ENCODE measurements around the gene LY6G5B.

DNA sequence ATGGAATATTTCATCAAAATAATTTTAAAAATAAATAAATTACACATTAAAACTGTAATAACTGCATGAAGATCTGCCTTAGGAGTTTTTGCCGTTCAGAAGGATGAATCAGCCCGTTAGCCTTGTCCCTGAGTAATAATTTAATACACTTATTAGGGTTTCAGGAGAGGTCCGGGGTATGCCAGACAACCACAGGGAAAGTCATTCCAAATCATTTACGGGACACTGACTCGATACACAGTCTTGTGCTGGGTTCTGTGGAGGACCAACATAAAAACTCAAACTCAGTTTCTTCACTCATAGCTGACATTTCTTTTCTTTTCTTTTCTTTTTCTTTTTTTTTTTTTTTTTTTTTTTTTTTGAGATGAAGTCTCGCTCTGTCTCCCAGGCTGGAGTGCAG, 36.2 kb downstream of the LY6G5B start:
- TF ChIP-seq, protein P1, sequence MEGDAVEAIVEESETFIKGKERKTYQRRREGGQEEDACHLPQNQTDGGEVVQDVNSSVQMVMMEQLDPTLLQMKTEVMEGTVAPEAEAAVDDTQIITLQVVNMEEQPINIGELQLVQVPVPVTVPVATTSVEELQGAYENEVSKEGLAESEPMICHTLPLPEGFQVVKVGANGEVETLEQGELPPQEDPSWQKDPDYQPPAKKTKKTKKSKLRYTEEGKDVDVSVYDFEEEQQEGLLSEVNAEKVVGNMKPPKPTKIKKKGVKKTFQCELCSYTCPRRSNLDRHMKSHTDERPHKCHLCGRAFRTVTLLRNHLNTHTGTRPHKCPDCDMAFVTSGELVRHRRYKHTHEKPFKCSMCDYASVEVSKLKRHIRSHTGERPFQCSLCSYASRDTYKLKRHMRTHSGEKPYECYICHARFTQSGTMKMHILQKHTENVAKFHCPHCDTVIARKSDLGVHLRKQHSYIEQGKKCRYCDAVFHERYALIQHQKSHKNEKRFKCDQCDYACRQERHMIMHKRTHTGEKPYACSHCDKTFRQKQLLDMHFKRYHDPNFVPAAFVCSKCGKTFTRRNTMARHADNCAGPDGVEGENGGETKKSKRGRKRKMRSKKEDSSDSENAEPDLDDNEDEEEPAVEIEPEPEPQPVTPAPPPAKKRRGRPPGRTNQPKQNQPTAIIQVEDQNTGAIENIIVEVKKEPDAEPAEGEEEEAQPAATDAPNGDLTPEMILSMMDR (IDR thresholded peaks at IDR 0.05): no peak
- TF ChIP-seq EZH2 (IDR thresholded peaks at IDR 0.05; ENCODE audit: borderline replicate concordance, insufficient read depth, low read depth, low read length, poor library complexity, severe bottlenecking): no peak
